Measurements from ENCODE around the gene TLL1. TPM values are rescaled to one million over a fixed set of nuclear protein-coding genes. Genes with fewer than 3 reads are reported as not detected.

The TLL1 gene
- total and polyA plus RNA-seq, 8 donors: 1.4 to 7.7 (median 3.9) TPM

DNA sequence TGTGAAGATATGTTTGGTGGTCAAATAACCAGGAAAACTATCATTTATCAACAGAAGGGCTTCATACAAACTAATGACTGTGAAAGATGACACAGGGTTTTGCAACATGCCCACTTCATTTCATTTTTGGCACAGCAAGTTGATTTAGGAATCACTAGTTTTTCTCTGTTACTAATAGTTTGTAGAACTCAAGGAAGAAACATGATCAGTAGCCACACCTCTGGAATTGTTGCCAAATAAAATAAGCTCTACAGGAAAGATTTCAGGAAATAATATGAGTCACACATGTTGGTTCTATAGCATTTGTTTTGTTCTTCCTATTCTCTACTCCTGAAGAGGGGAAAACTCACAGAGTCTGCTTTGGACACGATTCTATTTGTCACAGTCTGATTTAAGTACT, 255.4 kb downstream of the TLL1 start:
- intact Hi-C loops (cut with DNase I): no loop called here
- no peak for ATAC-seq
- no peaks in the 10 kb centered on the region for H3K36me3 ChIP-seq

DNA sequence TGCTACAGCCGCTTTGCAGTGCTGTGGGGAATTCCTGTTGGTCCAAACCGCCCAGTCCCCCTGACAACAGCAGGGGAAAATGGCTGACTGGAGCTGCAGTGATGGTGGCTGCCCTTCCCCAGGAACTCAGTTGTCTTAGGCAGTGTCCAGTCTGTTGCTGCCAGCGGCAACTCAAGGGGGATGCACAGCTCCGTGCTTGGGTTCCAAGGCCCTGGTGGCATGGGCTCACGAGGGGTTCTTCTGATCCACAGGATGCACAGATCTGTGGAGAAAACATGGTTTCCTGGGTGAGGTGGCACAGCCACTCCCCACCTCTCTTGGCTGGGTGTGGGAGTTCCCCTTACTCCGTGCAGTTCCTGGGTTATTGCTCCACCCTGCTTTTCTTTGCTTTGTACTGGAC, 261.2 kb downstream of the TLL1 start:
- Histone ChIP-seq H3K9me3 (peaks cover 0 to 6% of the 10 kb centered on the region in 2 donors), H3K4me3 (no peak overlapping the region), H3K27me3 (no peaks in the 10 kb centered on the region), H3K36me3 (no peaks in the 10 kb centered on the region), H3K4me1 (no peaks in the 10 kb centered on the region), H3K27ac (no peak overlapping the region)
- ATAC-seq (no peak), DNase-seq (peak in 1 of 4 donors; percentile 8)
- TF ChIP-seq, protein P1, sequence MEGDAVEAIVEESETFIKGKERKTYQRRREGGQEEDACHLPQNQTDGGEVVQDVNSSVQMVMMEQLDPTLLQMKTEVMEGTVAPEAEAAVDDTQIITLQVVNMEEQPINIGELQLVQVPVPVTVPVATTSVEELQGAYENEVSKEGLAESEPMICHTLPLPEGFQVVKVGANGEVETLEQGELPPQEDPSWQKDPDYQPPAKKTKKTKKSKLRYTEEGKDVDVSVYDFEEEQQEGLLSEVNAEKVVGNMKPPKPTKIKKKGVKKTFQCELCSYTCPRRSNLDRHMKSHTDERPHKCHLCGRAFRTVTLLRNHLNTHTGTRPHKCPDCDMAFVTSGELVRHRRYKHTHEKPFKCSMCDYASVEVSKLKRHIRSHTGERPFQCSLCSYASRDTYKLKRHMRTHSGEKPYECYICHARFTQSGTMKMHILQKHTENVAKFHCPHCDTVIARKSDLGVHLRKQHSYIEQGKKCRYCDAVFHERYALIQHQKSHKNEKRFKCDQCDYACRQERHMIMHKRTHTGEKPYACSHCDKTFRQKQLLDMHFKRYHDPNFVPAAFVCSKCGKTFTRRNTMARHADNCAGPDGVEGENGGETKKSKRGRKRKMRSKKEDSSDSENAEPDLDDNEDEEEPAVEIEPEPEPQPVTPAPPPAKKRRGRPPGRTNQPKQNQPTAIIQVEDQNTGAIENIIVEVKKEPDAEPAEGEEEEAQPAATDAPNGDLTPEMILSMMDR (IDR thresholded peaks at IDR 0.05): no peak
- intact Hi-C loops (cut with DNase I): no loop called here

More for the DNA sequence above, 255.4 kb downstream of the TLL1 start:
- Histone ChIP-seq H3K27ac (no peak overlapping the region), H3K27me3 (no peaks in the 10 kb centered on the region), H3K4me1 (no peaks in the 10 kb centered on the region), H3K9me3 (no peaks in the 10 kb centered on the region), H3K4me3 (no peak overlapping the region)
- DNase-seq: no peak
- TF ChIP-seq, protein P1 (IDR thresholded peaks at IDR 0.05): no peak

DNA sequence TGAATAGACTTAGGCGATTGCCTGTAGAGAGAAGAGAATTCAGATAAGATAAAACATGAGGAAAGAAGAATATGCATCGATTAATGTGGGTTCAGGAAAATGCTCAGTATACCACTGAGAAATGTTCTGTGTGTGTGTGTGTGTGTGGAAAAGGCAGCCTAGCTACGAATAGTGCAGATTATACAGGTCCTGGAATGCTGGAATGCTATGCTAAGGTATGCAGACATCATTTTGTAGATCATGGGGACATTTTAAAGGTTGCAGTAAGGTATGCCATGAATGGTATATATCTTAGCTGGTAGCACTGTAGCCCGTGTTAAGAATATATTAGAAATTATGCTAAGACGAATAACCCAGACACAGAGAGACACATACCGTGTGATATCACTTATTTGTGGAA, 267.9 kb downstream of the TLL1 start:
- no peaks in the 10 kb centered on the region for H3K9me3 ChIP-seq
- no peaks in the 10 kb centered on the region for H3K36me3 ChIP-seq
- no peak overlapping the region for H3K4me3 ChIP-seq
- DNase-seq: no peak
- H3K4me1 ChIP-seq: no peaks in the 10 kb centered on the region
- no peak for ATAC-seq
- H3K27ac ChIP-seq: no peak overlapping the region
- intact Hi-C loops (cut with DNase I): no loop called here
- H3K27me3 ChIP-seq: no peaks in the 10 kb centered on the region
- TF ChIP-seq, protein P1 (IDR thresholded peaks at IDR 0.05): no peak

DNA sequence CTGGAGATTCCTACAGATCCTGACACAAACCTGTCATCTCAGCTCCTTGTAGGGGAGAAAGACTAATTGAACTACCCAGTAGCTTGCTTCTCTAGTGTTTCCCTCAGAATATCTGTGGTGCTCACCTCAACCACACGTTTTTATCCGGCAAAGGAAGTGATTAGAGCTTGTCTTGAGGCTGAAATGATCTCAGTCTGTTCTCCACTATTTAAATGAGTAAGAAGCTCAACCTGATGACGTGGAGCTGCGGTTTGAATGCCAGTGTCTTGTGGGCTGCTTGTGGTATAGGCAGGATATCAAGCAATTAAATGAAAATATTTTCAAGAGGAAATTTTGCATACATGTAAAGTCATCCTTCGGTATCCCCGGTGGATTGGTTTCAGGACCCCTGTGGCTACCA, 270.2 kb downstream of the TLL1 start:
- intact Hi-C loops (cut with DNase I): no loop called here
- no peaks in the 10 kb centered on the region for H3K36me3 ChIP-seq

DNA sequence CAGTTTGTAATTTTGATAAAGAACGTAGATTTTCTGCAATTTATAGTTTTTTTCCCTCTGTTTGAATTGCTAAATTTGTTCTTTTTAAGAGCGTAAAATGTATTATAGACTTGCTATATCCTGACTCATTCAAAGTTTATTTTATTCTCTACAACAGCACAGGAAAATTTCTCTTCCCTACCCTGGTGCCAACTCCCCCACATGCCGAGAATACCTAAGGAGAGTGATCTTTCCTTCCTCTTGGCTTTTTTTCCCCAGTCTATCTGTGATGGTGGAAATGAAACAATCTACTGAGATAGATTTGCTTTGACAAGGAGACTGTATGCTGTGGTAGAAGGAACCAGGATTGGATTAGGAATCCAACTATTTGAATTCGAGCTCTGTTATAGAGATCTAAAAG, 271.6 kb downstream of the TLL1 start:
- no peaks in the 10 kb centered on the region for H3K4me1 ChIP-seq

More for the DNA sequence above, 270.2 kb downstream of the TLL1 start:
- Histone ChIP-seq H3K4me3 (no peak overlapping the region), H3K27ac (no peak overlapping the region), H3K4me1 (no peaks in the 10 kb centered on the region), H3K9me3 (no peaks in the 10 kb centered on the region), H3K27me3 (no peaks in the 10 kb centered on the region)
- no peak for ATAC-seq
- DNase-seq: no peak
- TF ChIP-seq, protein P1 (IDR thresholded peaks at IDR 0.05): no peak

More for the DNA sequence above, 271.6 kb downstream of the TLL1 start:
- no peak overlapping the region for H3K27ac ChIP-seq
- DNase-seq (no peak), ATAC-seq (no peak)
- intact Hi-C loops (cut with DNase I): no loop called here
- H3K9me3 ChIP-seq: no peaks in the 10 kb centered on the region
- H3K4me3 ChIP-seq: no peak overlapping the region
- H3K27me3 ChIP-seq: no peaks in the 10 kb centered on the region
- H3K36me3 ChIP-seq: no peaks in the 10 kb centered on the region
- TF ChIP-seq, protein P1 (IDR thresholded peaks at IDR 0.05): no peak

Measured in left lung (tissue), 10 donors.